IPS-15b (cell line): ENCODE results near the gene ACBD4.

Source experiments
- H3K27me3 ChIP-seq: one replicate; pipeline ENCODE4 v1.6.1; 2013; ENCODE audit warnings: low read length; ENCODE audit not compliant: control insufficient read depth, insufficient read depth
- H3K36me3 ChIP-seq: one replicate; pipeline ENCODE4 v1.6.1; 2013; ENCODE audit warnings: low read length; ENCODE audit not compliant: control insufficient read depth, insufficient read depth
- H3K4me1 ChIP-seq: one replicate; pipeline ENCODE4 v1.6.1; 2013; ENCODE audit warnings: mild to moderate bottlenecking, low read length; ENCODE audit not compliant: control insufficient read depth, insufficient read depth
- H3K4me3 ChIP-seq: one replicate; pipeline ENCODE4 v1.5.1; 2013; ENCODE audit warnings: low read depth, low read length
- H3K9ac ChIP-seq: one replicate; pipeline ENCODE4 v1.6.1; 2013; ENCODE audit warnings: low read depth, mild to moderate bottlenecking, low read length
- H3K9me3 ChIP-seq: one replicate; pipeline ENCODE4 v1.6.1; 2013; ENCODE audit warnings: mild to moderate bottlenecking, low read length; ENCODE audit not compliant: control insufficient read depth, insufficient read depth

ACBD4 gene

GRCh38 chr17:45172541-45173286, 37.2 kb downstream of the ACBD4 start:
- no peak overlapping the region for H3K9ac ChIP-seq
- H3K4me1 ChIP-seq = peaks cover 25% of the 10 kb centered on the region
- H3K4me3 ChIP-seq = peak overlapping the region; percentile 22
- no peaks in the 10 kb centered on the region for H3K9me3 ChIP-seq
- no peaks in the 10 kb centered on the region for H3K27me3 ChIP-seq
- peaks cover 2% of the 10 kb centered on the region for H3K36me3 ChIP-seq

GRCh38 chr17:45175759-45176115, 40.2 kb downstream of the ACBD4 start:
- H3K4me3 ChIP-seq = no peak overlapping the region
- H3K9me3 ChIP-seq = no peaks in the 10 kb centered on the region
- H3K27me3 ChIP-seq = no peaks in the 10 kb centered on the region
- H3K9ac ChIP-seq = no peak overlapping the region
- H3K36me3 ChIP-seq = no peaks in the 10 kb centered on the region
- peaks cover 20% of the 10 kb centered on the region for H3K4me1 ChIP-seq

GRCh38 chr17:45177563-45177962, 42.1 kb downstream of the ACBD4 start:
- Histone ChIP-seq H3K36me3 (no peaks in the 10 kb centered on the region), H3K4me1 (peaks cover 5% of the 10 kb centered on the region), H3K4me3 (no peak overlapping the region), H3K9me3 (no peaks in the 10 kb centered on the region), H3K9ac (no peak overlapping the region), H3K27me3 (no peaks in the 10 kb centered on the region)

DNA sequence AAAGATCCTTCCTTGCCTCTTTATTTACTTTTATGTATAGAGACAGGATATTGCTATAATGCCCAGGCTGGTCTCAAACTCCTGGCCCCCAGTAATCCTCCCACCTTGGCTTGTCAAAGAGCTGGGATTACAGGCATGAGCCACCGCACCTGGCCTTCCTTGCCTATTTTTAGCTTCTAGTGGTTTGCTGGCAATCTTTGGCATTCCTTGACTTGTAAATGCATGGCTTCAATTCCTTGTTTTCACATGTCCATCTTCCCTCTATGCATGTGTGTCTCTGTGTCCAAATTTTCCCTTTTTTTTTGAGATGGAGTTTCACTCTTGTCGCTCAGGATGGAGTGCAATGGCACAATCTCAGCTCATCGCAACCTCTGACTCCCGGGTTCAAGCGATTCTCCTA, 48.7 kb downstream of the ACBD4 start:
- Histone ChIP-seq H3K4me3 (no peak overlapping the region), H3K4me1 (no peaks in the 10 kb centered on the region), H3K27me3 (no peaks in the 10 kb centered on the region), H3K36me3 (no peaks in the 10 kb centered on the region), H3K9me3 (no peaks in the 10 kb centered on the region), H3K9ac (no peak overlapping the region)

GRCh38 chr17:45186801-45187354, 51.4 kb downstream of the ACBD4 start:
- Histone ChIP-seq H3K4me1 (no peaks in the 10 kb centered on the region), H3K27me3 (no peaks in the 10 kb centered on the region), H3K9ac (no peak overlapping the region), H3K9me3 (peaks cover 2% of the 10 kb centered on the region), H3K4me3 (no peak overlapping the region), H3K36me3 (no peaks in the 10 kb centered on the region)

GRCh38 chr17:45189009-45189408, 53.5 kb downstream of the ACBD4 start:
- Histone ChIP-seq H3K4me1 (no peaks in the 10 kb centered on the region), H3K4me3 (no peak overlapping the region), H3K9ac (no peak overlapping the region), H3K27me3 (no peaks in the 10 kb centered on the region), H3K9me3 (peaks cover 2% of the 10 kb centered on the region), H3K36me3 (no peaks in the 10 kb centered on the region)

DNA sequence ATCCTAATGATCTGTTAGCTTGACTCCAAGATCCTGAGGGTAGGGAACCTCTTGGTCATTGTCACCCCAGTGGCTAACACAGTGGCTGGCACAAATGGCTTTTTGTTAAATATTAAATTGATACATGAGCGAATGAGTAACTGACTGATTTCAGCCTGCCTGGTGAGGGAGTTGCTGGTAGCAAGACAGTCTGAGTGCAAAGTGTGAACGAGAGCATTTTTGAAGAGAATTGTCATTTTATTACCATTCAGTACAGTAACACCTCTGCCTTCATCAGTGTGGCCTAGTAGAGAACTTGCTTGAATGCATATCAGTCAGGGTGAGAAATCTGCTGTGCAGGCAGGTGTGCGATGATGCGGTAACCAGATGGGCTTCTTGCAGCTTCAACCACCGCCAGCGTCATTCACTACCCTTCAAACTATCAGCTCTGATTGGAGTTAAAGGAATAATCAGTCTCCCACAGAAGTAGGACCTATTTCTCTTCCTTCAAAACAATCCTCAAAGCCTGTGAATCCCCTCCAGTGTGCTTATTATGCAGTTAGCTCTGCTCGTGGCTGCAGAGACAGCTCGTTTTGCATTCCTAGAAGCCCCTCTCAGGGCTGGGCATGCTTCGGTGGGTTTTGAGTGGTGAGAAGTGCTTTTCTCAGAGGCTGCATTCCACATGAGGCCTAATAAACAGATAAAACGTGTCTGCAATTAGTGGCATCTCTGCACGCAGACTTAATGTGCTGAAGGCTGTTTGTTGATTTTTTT, 55.2 kb downstream of the ACBD4 start:
- no peak overlapping the region for H3K9ac ChIP-seq
- H3K4me1 ChIP-seq = no peaks in the 10 kb centered on the region
- H3K9me3 ChIP-seq = peaks cover 2% of the 10 kb centered on the region

More for the DNA sequence above, 55.2 kb downstream of the ACBD4 start:
- no peaks in the 10 kb centered on the region for H3K27me3 ChIP-seq
- H3K4me3 ChIP-seq = no peak overlapping the region
- H3K36me3 ChIP-seq = no peaks in the 10 kb centered on the region
